ENCODE data around the gene CTTNBP2.

Gene CTTNBP2

DNA sequence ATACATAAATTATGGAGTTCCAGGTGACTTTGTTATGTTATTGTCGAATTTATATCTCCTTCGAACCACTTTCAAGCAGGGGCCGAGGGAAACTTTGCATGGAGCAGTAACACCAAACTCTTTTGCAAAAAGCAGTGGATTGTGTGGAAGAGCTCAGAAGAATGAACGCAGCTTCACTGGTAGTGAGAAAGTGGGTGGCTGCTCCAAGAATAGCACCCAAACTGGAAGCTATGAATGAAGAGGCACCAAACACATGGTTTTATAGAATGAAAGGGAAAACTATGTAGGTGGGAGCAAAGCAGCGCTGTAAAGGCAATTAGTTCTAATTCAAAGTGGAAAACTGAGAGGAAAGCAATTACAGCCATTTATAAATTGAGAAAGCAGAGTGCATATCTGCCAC lies 67.2 kb downstream of the CTTNBP2 start:
- TF ChIP-seq CTCF (IDR thresholded peaks at IDR 0.05) = no peak
- H3K27me3 ChIP-seq = no peaks in the 10 kb centered on the region
- no peaks in the 10 kb centered on the region for H3K9me3 ChIP-seq

DNA sequence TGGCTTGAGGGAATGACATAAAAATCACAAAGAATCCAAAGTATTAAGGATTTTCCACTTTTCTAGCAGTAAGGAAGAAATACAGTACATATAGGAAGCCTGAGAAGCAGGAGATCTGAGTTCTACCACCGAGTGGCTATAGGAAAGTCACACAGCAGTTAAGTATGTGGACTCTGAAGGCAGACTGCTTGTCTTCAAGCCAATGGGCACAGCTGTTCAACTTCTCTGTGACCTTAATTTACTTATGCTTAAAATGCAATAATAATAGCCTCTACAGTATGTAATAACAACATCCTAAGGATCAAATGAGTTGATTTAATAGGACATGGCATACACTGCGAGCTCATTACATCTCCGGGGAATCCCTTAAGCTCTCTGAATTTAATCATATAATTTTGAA lies 68.0 kb downstream of the CTTNBP2 start:
- Histone ChIP-seq H3K4me1 (ENCODE audit: control insufficient read depth in 1 of 2, insufficient read depth in 1 of 2, low read depth in 1 of 2, low read length in 1 of 2) (no peaks in the 10 kb centered on the region), H3K4me3 (ENCODE audit: low read depth in 1 of 2, low read length in 1 of 2) (no peak overlapping the region), H3K9me3 (no peaks in the 10 kb centered on the region), H3K27ac (no peak overlapping the region), H3K36me3 (no peaks in the 10 kb centered on the region), H3K27me3 (no peaks in the 10 kb centered on the region)
- TF ChIP-seq CTCF (IDR thresholded peaks at IDR 0.05) = no peak

More for the DNA sequence above, 67.2 kb downstream of the CTTNBP2 start:
- Histone ChIP-seq H3K4me1 (ENCODE audit: control insufficient read depth in 1 of 2, insufficient read depth in 1 of 2, low read depth in 1 of 2, low read length in 1 of 2) (no peaks in the 10 kb centered on the region), H3K4me3 (ENCODE audit: low read depth in 1 of 2, low read length in 1 of 2) (no peak overlapping the region), H3K27ac (no peak overlapping the region), H3K36me3 (no peaks in the 10 kb centered on the region)

DNA sequence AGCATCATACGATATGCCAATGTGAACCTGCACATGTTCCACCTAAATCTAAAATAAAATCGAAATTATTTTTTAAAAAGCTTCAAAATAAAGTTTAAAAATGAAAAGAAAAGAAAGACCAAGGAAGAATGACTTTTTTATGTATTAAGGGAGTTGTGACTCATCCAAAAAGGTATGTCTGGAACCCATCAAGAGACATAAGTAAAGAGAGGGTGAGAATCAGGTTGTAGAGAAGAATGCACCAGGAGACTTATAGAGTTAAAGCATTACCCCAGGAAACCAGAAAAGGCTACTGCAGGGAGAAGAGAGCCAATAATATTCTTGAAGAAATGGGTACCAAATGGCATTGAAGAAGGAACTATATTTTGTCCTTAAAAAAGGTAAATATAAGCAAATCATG lies 69.8 kb downstream of the CTTNBP2 start:
- Histone ChIP-seq H3K4me1 (ENCODE audit: control insufficient read depth in 1 of 2, insufficient read depth in 1 of 2, low read depth in 1 of 2, low read length in 1 of 2) (no peaks in the 10 kb centered on the region), H3K36me3 (no peaks in the 10 kb centered on the region), H3K27ac (no peak overlapping the region), H3K9me3 (no peaks in the 10 kb centered on the region), H3K4me3 (ENCODE audit: low read depth in 1 of 2, low read length in 1 of 2) (no peak overlapping the region), H3K27me3 (no peaks in the 10 kb centered on the region)
- TF ChIP-seq CTCF (IDR thresholded peaks at IDR 0.05) = no peak

GRCh38 chr7:117802660-117803059 lies 70.6 kb downstream of the CTTNBP2 start:
- no peak overlapping the region for H3K4me3 ChIP-seq (ENCODE audit: low read depth in 1 of 2, low read length in 1 of 2)
- H3K27ac ChIP-seq = no peak overlapping the region
- H3K27me3 ChIP-seq = no peaks in the 10 kb centered on the region
- no peaks in the 10 kb centered on the region for H3K9me3 ChIP-seq
- TF ChIP-seq CTCF (IDR thresholded peaks at IDR 0.05) = no peak
- no peaks in the 10 kb centered on the region for H3K36me3 ChIP-seq
- H3K4me1 ChIP-seq (ENCODE audit: control insufficient read depth in 1 of 2, insufficient read depth in 1 of 2, low read depth in 1 of 2, low read length in 1 of 2) = no peaks in the 10 kb centered on the region

DNA sequence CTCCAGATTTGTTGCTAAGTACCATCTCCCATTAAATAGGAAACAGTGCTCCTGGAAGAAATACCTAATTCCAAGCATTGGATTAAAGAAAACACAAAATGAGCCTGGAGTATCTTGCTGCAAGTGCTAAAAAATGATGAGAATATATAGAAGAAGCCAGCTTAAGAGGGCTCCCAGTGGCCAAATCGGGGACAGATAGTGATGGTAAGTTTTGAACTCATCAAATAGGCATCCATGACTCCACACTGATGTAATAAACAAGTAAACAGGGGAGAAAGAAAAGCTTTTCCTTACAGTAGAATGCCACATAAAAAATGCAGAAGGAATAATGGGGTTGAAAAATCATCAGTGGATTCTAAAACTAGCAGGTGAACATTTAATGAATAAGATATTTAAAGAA lies 72.4 kb downstream of the CTTNBP2 start:
- H3K4me1 ChIP-seq (ENCODE audit: control insufficient read depth in 1 of 2, insufficient read depth in 1 of 2, low read depth in 1 of 2, low read length in 1 of 2) = no peaks in the 10 kb centered on the region
- no peak for TF ChIP-seq CTCF (IDR thresholded peaks at IDR 0.05)
- no peak overlapping the region for H3K27ac ChIP-seq
- no peak overlapping the region for H3K4me3 ChIP-seq (ENCODE audit: low read depth in 1 of 2, low read length in 1 of 2)
- H3K9me3 ChIP-seq = no peaks in the 10 kb centered on the region
- no peaks in the 10 kb centered on the region for H3K27me3 ChIP-seq
- H3K36me3 ChIP-seq = no peaks in the 10 kb centered on the region

DNA sequence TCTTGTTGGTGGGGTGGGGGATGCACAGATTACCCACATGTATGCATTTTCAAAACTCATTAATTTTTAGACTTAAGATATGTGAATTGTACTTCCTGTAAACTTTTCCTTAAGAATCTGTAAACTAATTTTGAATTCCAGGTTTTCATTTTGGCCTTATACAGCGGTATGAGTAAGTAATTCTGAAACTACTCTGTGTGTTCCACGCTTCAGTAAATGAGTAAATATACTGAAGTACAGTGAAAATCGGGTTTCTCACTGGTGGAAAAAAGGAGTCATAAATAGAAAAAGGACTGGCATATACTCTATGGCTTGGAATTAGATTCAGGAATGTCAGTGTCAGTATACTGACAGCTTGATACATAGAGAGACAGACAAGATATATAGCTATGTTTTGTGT lies 72.8 kb downstream of the CTTNBP2 start:
- Histone ChIP-seq H3K4me1 (ENCODE audit: control insufficient read depth in 1 of 2, insufficient read depth in 1 of 2, low read depth in 1 of 2, low read length in 1 of 2) (no peaks in the 10 kb centered on the region), H3K4me3 (ENCODE audit: low read depth in 1 of 2, low read length in 1 of 2) (no peak overlapping the region), H3K9me3 (no peaks in the 10 kb centered on the region), H3K36me3 (no peaks in the 10 kb centered on the region), H3K27ac (no peak overlapping the region), H3K27me3 (no peaks in the 10 kb centered on the region)
- no peak for TF ChIP-seq CTCF (IDR thresholded peaks at IDR 0.05)
